Measurements from ENCODE around the gene MVB12B. TPM values are rescaled to one million over a fixed set of nuclear protein-coding genes. Genes with fewer than 3 reads are reported as not detected.

The MVB12B gene
- total RNA-seq, 1 experiment from 2014 or later: 4.5 TPM

- no peak for DNase-seq
- Mint-ChIP-seq H3K27ac (ENCODE audit: unreplicated experiment) (no peak overlapping the region), H3K9me3 (ENCODE audit: low read depth, unreplicated experiment) (no peaks in the 10 kb centered on the region), H3K4me3 (ENCODE audit: low read depth, unreplicated experiment) (no peak overlapping the region), H3K4me1 (ENCODE audit: low read depth, unreplicated experiment) (no peaks in the 10 kb centered on the region), H3K36me3 (ENCODE audit: insufficient read depth, unreplicated experiment) (no peaks in the 10 kb centered on the region), H3K27me3 (ENCODE audit: unreplicated experiment) (no peaks in the 10 kb centered on the region)
- BruUV-seq (replicated peaks): no TSS peak
- CTCF ChIA-PET: no interaction called here
- TF ChIP-seq CTCF (IDR thresholded peaks at IDR 0.05; ENCODE audit: unreplicated experiment): no peak
- intact Hi-C loops (cut with micrococcal nuclease; ENCODE audit: unreplicated experiment): no loop called here
These were observed 106.0 kb downstream of the MVB12B start for GRCh38 chr9:126432659-126433058.

- no TSS peak for BruUV-seq (replicated peaks)
These were observed 108.5 kb downstream of the MVB12B start for GRCh38 chr9:126435105-126435504.

GRCh38 chr9:126435626-126436025 is 109.0 kb downstream of the MVB12B start:
- CTCF ChIA-PET: no interaction called here
- intact Hi-C loops (cut with micrococcal nuclease; ENCODE audit: unreplicated experiment): no loop called here
- BruUV-seq (replicated peaks): no TSS peak
- Mint-ChIP-seq H3K9me3 (ENCODE audit: low read depth, unreplicated experiment) (no peaks in the 10 kb centered on the region), H3K4me3 (ENCODE audit: low read depth, unreplicated experiment) (no peak overlapping the region), H3K36me3 (ENCODE audit: insufficient read depth, unreplicated experiment) (no peaks in the 10 kb centered on the region), H3K4me1 (ENCODE audit: low read depth, unreplicated experiment) (no peaks in the 10 kb centered on the region), H3K27me3 (ENCODE audit: unreplicated experiment) (no peaks in the 10 kb centered on the region), H3K27ac (ENCODE audit: unreplicated experiment) (no peak overlapping the region)
- no peak for TF ChIP-seq CTCF (IDR thresholded peaks at IDR 0.05; ENCODE audit: unreplicated experiment)
- DNase-seq: no peak

More at GRCh38 chr9:126435105-126435504, 108.5 kb downstream of the MVB12B start:
- intact Hi-C loops (cut with micrococcal nuclease; ENCODE audit: unreplicated experiment): no loop called here
- Mint-ChIP-seq H3K36me3 (ENCODE audit: insufficient read depth, unreplicated experiment) (no peaks in the 10 kb centered on the region), H3K27me3 (ENCODE audit: unreplicated experiment) (no peaks in the 10 kb centered on the region), H3K4me1 (ENCODE audit: low read depth, unreplicated experiment) (no peaks in the 10 kb centered on the region), H3K27ac (ENCODE audit: unreplicated experiment) (no peak overlapping the region), H3K9me3 (ENCODE audit: low read depth, unreplicated experiment) (no peaks in the 10 kb centered on the region), H3K4me3 (ENCODE audit: low read depth, unreplicated experiment) (no peak overlapping the region)
- DNase-seq: no peak
- TF ChIP-seq CTCF (IDR thresholded peaks at IDR 0.05; ENCODE audit: unreplicated experiment): no peak
- CTCF ChIA-PET: no interaction called here

GRCh38 chr9:126436545-126437267 is 110.1 kb downstream of the MVB12B start:
- BruUV-seq (replicated peaks): no TSS peak
- no peaks in the 10 kb centered on the region for H3K27me3 Mint-ChIP-seq (ENCODE audit: unreplicated experiment)
- CTCF ChIA-PET: no interaction called here
- DNase-seq: no peak
- TF ChIP-seq CTCF (IDR thresholded peaks at IDR 0.05; ENCODE audit: unreplicated experiment): no peak
- no peak overlapping the region for H3K27ac Mint-ChIP-seq (ENCODE audit: unreplicated experiment)
- no peak overlapping the region for H3K4me3 Mint-ChIP-seq (ENCODE audit: low read depth, unreplicated experiment)
- H3K36me3 Mint-ChIP-seq (ENCODE audit: insufficient read depth, unreplicated experiment): no peaks in the 10 kb centered on the region
- H3K4me1 Mint-ChIP-seq (ENCODE audit: low read depth, unreplicated experiment): no peaks in the 10 kb centered on the region
- no peaks in the 10 kb centered on the region for H3K9me3 Mint-ChIP-seq (ENCODE audit: low read depth, unreplicated experiment)
- intact Hi-C loops (cut with micrococcal nuclease; ENCODE audit: unreplicated experiment): no loop called here
